Mesenchymal stem cell (in vitro differentiated cells and primary cell): Measurements from ENCODE around the gene PERCC1.

Experiments used
- DNase-seq: peaks from one replicate; pipeline ENCODE4 v3.0.0-alpha.2; 2013
- H2AFZ ChIP-seq: one replicate; pipeline ENCODE4 v1.6.1; 2013; ENCODE audit warnings: low read depth, mild to moderate bottlenecking, control low read depth, inconsistent platforms, low read length, moderate library complexity
- H2AK5ac ChIP-seq: 2 replicates; pipeline ENCODE4 v1.6.1; 2013; ENCODE audit warnings: low read length, moderate library complexity, mild to moderate bottlenecking, inconsistent platforms; ENCODE audit not compliant: severe bottlenecking
- H2BK120ac ChIP-seq: one replicate; pipeline ENCODE4 v1.6.1; 2013; ENCODE audit warnings: low read depth, mild to moderate bottlenecking, inconsistent platforms, low read length, moderate library complexity
- H2BK12ac ChIP-seq, 2 experiments: one replicate each; pipeline ENCODE4 v1.6.1; 2013; ENCODE audit warnings: inconsistent platforms in 2 of 2, low read length in 2 of 2, mild to moderate bottlenecking in 2 of 2, moderate library complexity in 2 of 2, control low read depth in 1 of 2
- H2BK15ac ChIP-seq: one replicate; pipeline ENCODE4 v1.6.1; 2013; ENCODE audit warnings: mild to moderate bottlenecking, low read depth, inconsistent platforms; ENCODE audit not compliant: poor library complexity, severe bottlenecking
- H2BK5ac ChIP-seq: 2 replicates; pipeline ENCODE4 v1.6.1; 2013; ENCODE audit warnings: low read depth, mild to moderate bottlenecking, low read length, control low read depth, inconsistent platforms; ENCODE audit not compliant: poor library complexity, severe bottlenecking
- H3K14ac ChIP-seq, 2 experiments: one replicate each; pipeline ENCODE4 v1.6.1; 2013; ENCODE audit warnings: inconsistent platforms in 2 of 2, low read length in 2 of 2, control low read depth in 1 of 2, mild to moderate bottlenecking in 1 of 2, moderate library complexity in 1 of 2
- H3K18ac ChIP-seq, 2 experiments: one replicate each; pipeline ENCODE4 v1.6.1; 2013; ENCODE audit warnings: inconsistent platforms in 2 of 2, low read length in 2 of 2, control low read depth in 1 of 2, low read depth in 1 of 2, mild to moderate bottlenecking in 1 of 2
- H3K23ac ChIP-seq, 2 experiments: one replicate each; pipeline ENCODE4 v1.6.1; 2013; ENCODE audit warnings: inconsistent platforms in 2 of 2, low read length in 2 of 2, mild to moderate bottlenecking in 2 of 2, moderate library complexity in 2 of 2, control low read depth in 1 of 2
- H3K27ac ChIP-seq: 2 replicates; pipeline ENCODE4 v1.5.1; 2013; ENCODE audit warnings: mild to moderate bottlenecking, moderate library complexity, low read length, control low read depth, inconsistent platforms; ENCODE audit not compliant: poor library complexity, severe bottlenecking
- H3K27me3 ChIP-seq, 2 experiments: 2 replicates each; pipeline versions ENCODE4 v1.6.1 to v1.7.0; 2013; ENCODE audit warnings: low read length in 2 of 2, mild to moderate bottlenecking in 2 of 2, moderate library complexity in 2 of 2, control low read depth in 1 of 2, inconsistent platforms in 1 of 2; ENCODE audit not compliant: control insufficient read depth in 1 of 2, insufficient read depth in 1 of 2
- H3K36me3 ChIP-seq, 2 experiments: 2 replicates each; pipeline versions ENCODE4 v1.6.1 to v1.7.0; 2013; ENCODE audit warnings: low read length in 2 of 2, control low read depth in 1 of 2, inconsistent platforms in 1 of 2, low read depth in 1 of 2, mild to moderate bottlenecking in 1 of 2; ENCODE audit not compliant: insufficient read depth in 2 of 2, control insufficient read depth in 1 of 2
- H3K4ac ChIP-seq, 2 experiments: one replicate each; pipeline ENCODE4 v1.6.1; 2013; ENCODE audit warnings: inconsistent platforms in 2 of 2, low read length in 2 of 2, mild to moderate bottlenecking in 2 of 2, moderate library complexity in 2 of 2, control low read depth in 1 of 2, low read depth in 1 of 2
- H3K4me1 ChIP-seq: 2 replicates; pipeline ENCODE4 v1.6.1; 2013; ENCODE audit warnings: low read depth, low read length, control low read depth; ENCODE audit not compliant: control insufficient read depth, insufficient read depth
- H3K4me2 ChIP-seq: 2 replicates; pipeline ENCODE4 v1.6.1; 2013; ENCODE audit warnings: low read length, mild to moderate bottlenecking, inconsistent platforms; ENCODE audit not compliant: poor library complexity, severe bottlenecking
- H3K4me3 ChIP-seq, 2 experiments: 2 replicates each; pipeline versions ENCODE4 v1.5.1 to v1.7.0; 2013; ENCODE audit warnings: low read length in 2 of 2, mild to moderate bottlenecking in 2 of 2, control low read depth in 1 of 2, low read depth in 1 of 2; ENCODE audit not compliant: insufficient read depth in 1 of 2
- H3K79me1 ChIP-seq: replicated peaks from 2 replicates; pipeline ENCODE4 v1.6.1; 2013; ENCODE audit warnings: mild to moderate bottlenecking, control low read depth, low read length, inconsistent platforms; ENCODE audit not compliant: poor library complexity, severe bottlenecking
- H3K9ac ChIP-seq: 2 replicates; pipeline ENCODE4 v1.7.0; 2013; ENCODE audit warnings: mild to moderate bottlenecking, low read length, moderate library complexity
- H3K9me3 ChIP-seq: 2 replicates; pipeline ENCODE4 v1.7.0; 2013; ENCODE audit warnings: mild to moderate bottlenecking, low read length; ENCODE audit not compliant: control insufficient read depth
- H4K8ac ChIP-seq: one replicate; pipeline ENCODE4 v1.6.1; 2013; ENCODE audit warnings: inconsistent platforms, mild to moderate bottlenecking, low read length, moderate library complexity
- H4K91ac ChIP-seq: one replicate; pipeline ENCODE4 v1.6.1; 2013; ENCODE audit warnings: mild to moderate bottlenecking, low read length, inconsistent platforms
- WGBS: methylation state at CpG from one replicate; pipeline ENCODE4 v1.1.7; 2013; ENCODE audit warnings: mixed read lengths; 5-methylcytosine and 5-hydroxymethylcytosine counted together

Gene PERCC1

GRCh38 chr16:1412847-1413246, 18.0 kb upstream of the PERCC1 start:
- H3K4me2 ChIP-seq = no peak overlapping the region
- no peak overlapping the region for H3K9ac ChIP-seq
- H3K23ac ChIP-seq = no peak overlapping the region
- H2BK120ac ChIP-seq = no peak overlapping the region
- no peak for DNase-seq
- no peak overlapping the region for H2AFZ ChIP-seq
- H3K9me3 ChIP-seq = no peaks in the 10 kb centered on the region
- H2BK12ac ChIP-seq = no peak overlapping the region
- H3K36me3 ChIP-seq = peaks cover 3 to 14% of the 10 kb centered on the region in 2 experiments
- H3K79me1 ChIP-seq = peaks cover 29% of the 10 kb centered on the region
- no peak overlapping the region for H3K18ac ChIP-seq
- no peak overlapping the region for H2AK5ac ChIP-seq
- H4K8ac ChIP-seq = no peak overlapping the region
- H2BK5ac ChIP-seq = no peak overlapping the region
- H4K91ac ChIP-seq = no peak overlapping the region
- H3K4ac ChIP-seq = no peak overlapping the region
- peaks cover 20% of the 10 kb centered on the region for H3K4me1 ChIP-seq
- 96% methylated on average over 2 of the region's 2 CpGs for WGBS
- H3K27ac ChIP-seq = no peak overlapping the region
- H3K27me3 ChIP-seq = no peaks in the 10 kb centered on the region
- H3K4me3 ChIP-seq = no peak overlapping the region
- no peak overlapping the region for H3K14ac ChIP-seq
- no peak overlapping the region for H2BK15ac ChIP-seq

GRCh38 chr16:1413684-1414531, 17.0 kb upstream of the PERCC1 start:
- peak overlapping the region; percentile 99 for H2BK15ac ChIP-seq
- H3K18ac ChIP-seq = peak overlapping the region; percentile 52 to 84
- H3K4me2 ChIP-seq = peak overlapping the region; percentile 94
- peak; percentile 58 for DNase-seq
- no peaks in the 10 kb centered on the region for H3K27me3 ChIP-seq
- H4K8ac ChIP-seq = peak overlapping the region; percentile 93
- peak overlapping the region in 1 of 2 experiments; percentile 71 for H2BK12ac ChIP-seq
- H2BK5ac ChIP-seq = no peak overlapping the region
- peak overlapping the region; percentile 91 to 95 for H3K4ac ChIP-seq
- peaks cover 17% of the 10 kb centered on the region for H3K4me1 ChIP-seq
- peak overlapping the region; percentile 93 for H2AFZ ChIP-seq
- peak overlapping the region; percentile 54 for H2BK120ac ChIP-seq
- WGBS = 9% methylated on average over 60 of the region's 85 CpGs
- H3K4me3 ChIP-seq = peak overlapping the region; percentile 90 to 95
- H3K14ac ChIP-seq = peak overlapping the region in 1 of 2 experiments; percentile 97
- peaks cover 8 to 18% of the 10 kb centered on the region in 2 experiments for H3K36me3 ChIP-seq
- H3K9ac ChIP-seq = peak overlapping the region; percentile 87
- peak overlapping the region in 1 of 2 experiments; percentile 46 for H3K23ac ChIP-seq
- H2AK5ac ChIP-seq = no peak overlapping the region
- H3K9me3 ChIP-seq = no peaks in the 10 kb centered on the region
- no peak overlapping the region for H3K27ac ChIP-seq
- H3K79me1 ChIP-seq = peaks cover 27% of the 10 kb centered on the region
- H4K91ac ChIP-seq = no peak overlapping the region

GRCh38 chr16:1414532-1415260, 16.2 kb upstream of the PERCC1 start, which contains the start of gene UNKL:
Gene UNKL, minus strand, starts transcription at chr16:1414704. Its CDS starts 13 bp downstream, at chr16:1414691.
- H3K4me2 ChIP-seq = peak within 1 kb of the TSS; percentile 94
- H3K79me1 ChIP-seq = peaks cover 28% of the 10 kb centered on the region
- H2BK15ac ChIP-seq = peak within 1 kb of the TSS; percentile 99
- DNase-seq = peak; percentile 62
- H2BK12ac ChIP-seq = peak within 1 kb of the TSS in 1 of 2 experiments; percentile 71
- H2BK120ac ChIP-seq = peak within 1 kb of the TSS; percentile 54
- H3K4ac ChIP-seq = peak within 1 kb of the TSS; percentile 91 to 95
- peak within 1 kb of the TSS; percentile 27 for H2AK5ac ChIP-seq
- H3K9me3 ChIP-seq = no peaks in the 10 kb centered on the region
- H3K4me1 ChIP-seq = peaks cover 19% of the 10 kb centered on the region
- H3K9ac ChIP-seq = peak within 1 kb of the TSS; percentile 87
- peak within 1 kb of the TSS; percentile 97 for H4K8ac ChIP-seq
- peak within 1 kb of the TSS in 1 of 2 experiments; percentile 46 for H3K23ac ChIP-seq
- peak within 1 kb of the TSS; percentile 90 to 95 for H3K4me3 ChIP-seq
- peak within 1 kb of the TSS; percentile 30 for H3K27ac ChIP-seq
- peak within 1 kb of the TSS in 1 of 2 experiments; percentile 97 for H3K14ac ChIP-seq
- 13% methylated on average over 17 of the region's 72 CpGs for WGBS
- H4K91ac ChIP-seq = no peak within 1 kb of the TSS
- H2AFZ ChIP-seq = peak within 1 kb of the TSS; percentile 93
- no peaks in the 10 kb centered on the region for H3K27me3 ChIP-seq
- peak within 1 kb of the TSS; percentile 52 to 84 for H3K18ac ChIP-seq
- peaks cover 8 to 18% of the 10 kb centered on the region in 2 experiments for H3K36me3 ChIP-seq
- H2BK5ac ChIP-seq = no peak within 1 kb of the TSS

- H3K23ac ChIP-seq = no peak overlapping the region
- H2AK5ac ChIP-seq = no peak overlapping the region
- peaks cover 4 to 12% of the 10 kb centered on the region in 2 experiments for H3K36me3 ChIP-seq
- H3K79me1 ChIP-seq = peaks cover 29% of the 10 kb centered on the region
- 82% methylated on average over 3 of the region's 3 CpGs for WGBS
- DNase-seq = no peak
- H3K18ac ChIP-seq = no peak overlapping the region
- no peak overlapping the region for H4K8ac ChIP-seq
- H2BK15ac ChIP-seq = no peak overlapping the region
- no peak overlapping the region for H3K4me3 ChIP-seq
- no peak overlapping the region for H4K91ac ChIP-seq
- peaks cover 25% of the 10 kb centered on the region for H3K4me1 ChIP-seq
- H3K4ac ChIP-seq = no peak overlapping the region
- H2BK12ac ChIP-seq = no peak overlapping the region
- H3K27me3 ChIP-seq = no peaks in the 10 kb centered on the region
- no peak overlapping the region for H3K4me2 ChIP-seq
- H2AFZ ChIP-seq = no peak overlapping the region
- no peak overlapping the region for H2BK120ac ChIP-seq
- no peak overlapping the region for H3K27ac ChIP-seq
- H2BK5ac ChIP-seq = no peak overlapping the region
- no peaks in the 10 kb centered on the region for H3K9me3 ChIP-seq
- H3K14ac ChIP-seq = no peak overlapping the region
- H3K9ac ChIP-seq = no peak overlapping the region
These were observed 14.3 kb upstream of the PERCC1 start for GRCh38 chr16:1416521-1416941.
